Stimulated activated CD4-positive, alpha-beta T cell treated with anti-CD3 and anti-CD28 coated beads, Interleukin-4, amount 100 ng/mL, for 48 hours (primary cell): Measurements from ENCODE around the gene PPM1E.
"Not testable (repeated sequence)": the region's sequence is repeated elsewhere in the genome, so short reads cannot be mapped to it uniquely, and the experiment has no call there.

ENCODE experiments used
- DNase-seq, 2 donors: peaks; one replicate each; pipeline ENCODE4 v3.0.0-alpha.2; 2020; ENCODE audit warnings: low read depth in 2 of 2

Gene PPM1E

GRCh38 chr17:58779446-58779845 lies 23.8 kb downstream of the PPM1E start:
- DNase-seq, result no peak

- DNase-seq, result no peak
These were observed 27.7 kb downstream of the PPM1E start for GRCh38 chr17:58783380-58783779.

DNA sequence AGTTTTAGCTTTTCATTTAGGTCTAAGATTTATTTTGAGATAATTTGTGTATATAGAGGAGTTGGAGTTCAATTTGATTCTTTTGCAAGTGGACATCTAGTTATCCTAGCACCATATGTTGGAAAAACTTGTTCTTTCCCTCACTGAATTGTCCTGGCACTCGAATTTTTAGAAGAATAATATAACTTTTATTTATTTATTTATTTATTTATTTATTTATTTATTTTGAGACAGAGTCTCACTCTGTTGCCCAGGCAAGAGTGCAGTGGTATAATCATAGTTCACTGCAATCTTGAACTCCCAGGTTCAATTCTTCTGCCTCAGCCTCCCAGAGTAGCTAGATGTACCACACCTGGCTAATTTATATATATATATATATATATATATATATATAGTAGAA lies 29.4 kb downstream of the PPM1E start:
- DNase-seq, result no peak

DNA sequence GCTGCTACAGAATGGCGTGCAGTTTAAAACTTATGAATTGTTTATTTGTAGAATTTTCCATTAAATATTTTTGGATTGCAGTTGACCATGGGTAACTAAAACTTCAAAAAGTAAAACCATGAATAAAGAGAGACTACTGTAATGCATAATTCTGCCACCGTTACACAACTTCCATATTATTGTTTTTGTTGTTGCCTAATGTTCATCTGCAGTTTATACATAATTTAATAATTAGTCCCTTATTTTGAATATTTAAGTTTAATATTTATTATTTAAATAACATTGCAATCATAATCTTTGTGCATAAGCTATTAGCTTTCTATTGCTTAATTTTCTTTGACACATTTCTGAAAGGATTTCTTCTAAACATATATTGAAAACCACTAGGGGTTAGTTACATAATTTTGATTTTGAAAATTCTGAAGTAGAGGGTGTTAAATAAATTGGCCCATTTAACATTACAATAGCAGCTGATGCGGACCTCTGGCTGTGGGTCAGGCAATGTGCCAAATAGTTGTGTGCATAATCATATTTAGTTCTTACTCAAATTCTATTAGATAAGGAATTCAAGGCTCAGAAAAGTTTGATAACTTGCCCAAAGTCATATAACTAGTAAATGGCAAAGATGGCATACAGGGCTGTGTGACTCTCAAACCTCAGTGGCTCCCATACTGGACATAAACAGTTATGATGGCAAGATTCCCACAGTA lies 31.1 kb downstream of the PPM1E start:
- DNase-seq, result no peak

GRCh38 chr17:58788199-58788598 lies 32.5 kb downstream of the PPM1E start:
- DNase-seq, result no peak

DNA sequence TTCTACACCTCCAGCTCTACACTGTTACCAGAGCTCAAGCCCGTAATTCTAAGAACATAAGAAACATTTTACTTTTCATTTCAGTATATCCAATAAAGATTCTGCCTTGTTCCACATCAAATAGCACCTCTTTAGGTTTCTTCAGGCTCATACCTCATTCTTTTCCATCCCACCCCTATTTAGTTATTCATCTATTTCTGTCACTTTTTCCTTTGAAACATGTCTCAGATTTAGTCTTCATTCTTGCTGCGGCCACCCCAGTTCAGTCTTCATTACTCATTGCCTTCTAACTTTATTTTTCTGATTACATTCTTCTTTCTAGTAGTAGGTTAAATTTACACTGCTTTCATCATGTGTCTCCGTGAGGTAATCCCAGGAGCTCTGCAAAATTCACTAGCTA lies 33.5 kb downstream of the PPM1E start:
- no peak for DNase-seq

DNA sequence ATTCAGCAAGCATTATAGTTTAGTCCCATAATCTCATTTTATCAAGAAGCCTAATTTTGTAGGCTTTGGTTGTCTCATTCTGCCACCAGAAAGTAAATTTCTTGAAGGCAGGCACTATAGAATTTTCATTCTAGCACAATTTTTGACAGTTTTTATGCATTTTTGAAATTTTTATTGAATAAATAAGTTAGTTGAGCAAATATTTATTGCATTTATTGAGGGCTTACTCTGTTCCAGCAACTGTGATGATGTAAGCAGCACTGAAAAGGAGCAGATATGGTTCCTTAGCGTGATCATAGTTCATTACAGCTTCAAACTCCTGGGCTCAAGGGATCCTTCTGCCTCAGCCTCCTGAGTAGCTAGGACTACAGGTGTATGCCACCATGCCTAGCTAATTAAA lies 34.2 kb downstream of the PPM1E start:
- no peak for DNase-seq

DNA sequence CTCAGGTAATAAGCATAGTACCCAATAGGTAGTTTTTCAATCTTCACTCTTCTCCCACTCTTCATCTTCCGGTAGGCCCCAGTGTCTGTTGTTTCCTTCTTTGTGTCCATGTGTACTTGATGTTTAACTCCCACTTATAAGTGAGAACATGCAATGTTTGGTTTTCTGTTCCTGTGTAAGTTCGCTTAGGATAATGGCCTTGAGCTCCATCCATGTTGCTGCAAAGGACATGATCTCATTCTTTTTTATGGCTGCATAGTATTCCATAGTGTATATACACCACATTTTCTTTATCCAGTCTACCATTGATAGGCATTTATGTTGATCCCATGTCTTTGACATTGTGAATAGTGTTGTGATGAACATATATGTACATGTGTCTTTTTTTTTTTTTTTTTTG lies 38.9 kb downstream of the PPM1E start:
- DNase-seq, result not testable (repeated sequence)

GRCh38 chr17:58802188-58802587 lies 46.5 kb downstream of the PPM1E start:
- DNase-seq, result no peak

DNA sequence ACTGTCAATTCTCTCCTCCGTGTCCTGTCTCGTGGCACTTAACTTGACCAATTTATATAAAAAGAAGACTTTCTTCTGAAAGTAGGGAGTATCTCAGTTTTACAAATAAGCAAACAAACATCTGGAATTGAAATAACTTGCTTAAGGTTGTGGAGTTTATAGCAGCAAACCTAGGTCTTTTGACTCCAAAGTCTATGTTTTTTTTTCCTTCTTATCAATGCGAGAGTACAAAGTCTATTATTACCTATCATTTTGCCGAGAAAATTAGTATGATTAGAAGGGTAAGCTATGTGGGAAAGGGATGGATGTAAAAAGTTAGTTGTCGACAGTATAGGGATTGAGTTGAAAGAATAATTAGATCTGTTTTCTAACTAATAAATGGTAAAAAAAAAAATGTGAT lies 50.4 kb downstream of the PPM1E start:
- DNase-seq, result no peak

GRCh38 chr17:58808609-58809563 lies 53.2 kb downstream of the PPM1E start:
- no peak for DNase-seq

GRCh38 chr17:58809564-58809936 lies 53.9 kb downstream of the PPM1E start:
- DNase-seq, result no peak

- DNase-seq, result no peak
These were observed 55.6 kb downstream of the PPM1E start for GRCh38 chr17:58811290-58811689.

DNA sequence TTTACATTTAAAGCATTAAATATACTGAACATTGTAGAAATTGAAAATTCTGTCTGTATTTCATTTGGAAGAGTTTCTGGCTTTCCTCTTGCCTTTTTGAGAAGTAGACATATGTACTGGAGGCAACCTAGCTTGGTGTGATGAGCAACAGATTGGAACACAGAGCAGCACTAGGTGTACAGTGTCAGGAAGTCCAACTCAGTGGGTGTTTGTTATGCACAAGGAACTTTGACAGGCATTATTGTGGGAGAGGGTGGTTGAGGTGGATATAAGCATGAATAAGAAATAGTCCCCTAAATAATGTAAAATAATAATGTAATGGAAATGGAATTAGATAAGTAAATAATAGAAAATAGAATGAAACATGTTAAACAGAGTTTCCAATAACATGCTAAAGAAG lies 58.1 kb downstream of the PPM1E start:
- DNase-seq, result no peak

DNA sequence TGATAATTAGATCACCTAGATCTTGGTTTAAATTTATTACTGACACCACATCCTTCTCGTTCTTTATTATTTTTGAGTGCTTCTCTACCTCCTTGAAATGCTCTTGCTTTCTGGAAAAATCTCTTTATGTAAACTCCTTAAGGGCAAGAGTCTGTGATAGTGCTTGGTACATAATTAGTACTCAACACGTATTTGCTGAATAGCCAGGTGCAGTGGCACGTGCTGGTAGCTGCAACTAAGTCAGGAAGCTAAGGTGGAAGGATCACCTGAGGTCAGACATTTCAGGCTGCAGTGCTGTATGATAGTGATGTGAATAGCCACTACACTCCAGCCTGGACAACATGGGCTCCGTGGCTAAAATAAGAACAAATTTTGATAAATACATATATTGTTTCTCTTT lies 63.0 kb downstream of the PPM1E start:
- no peak for DNase-seq

GRCh38 chr17:58822148-58823050 lies 66.7 kb downstream of the PPM1E start:
- no peak for DNase-seq

DNA sequence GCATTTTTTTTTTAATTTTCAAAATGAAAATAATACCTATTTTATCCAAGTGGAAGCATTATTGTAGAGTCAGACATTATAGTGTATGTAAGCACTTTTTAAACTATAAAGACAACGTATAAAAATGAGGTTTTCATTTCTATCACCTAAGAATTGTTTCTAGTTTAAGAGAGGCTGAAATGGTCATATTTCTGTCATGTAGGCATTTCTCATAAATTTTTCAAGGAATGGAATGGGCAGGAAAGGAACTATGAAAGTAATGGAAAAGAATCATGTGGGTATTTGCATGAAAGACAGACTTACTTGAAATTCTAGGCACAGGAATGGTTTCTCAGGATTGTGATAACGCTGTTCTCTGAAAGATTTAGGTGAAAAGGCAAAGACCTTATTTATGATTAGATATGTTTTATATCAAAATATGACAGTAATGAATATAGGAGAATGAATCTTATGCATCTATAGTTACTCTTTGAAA lies 67.4 kb downstream of the PPM1E start:
- DNase-seq, result no peak

DNA sequence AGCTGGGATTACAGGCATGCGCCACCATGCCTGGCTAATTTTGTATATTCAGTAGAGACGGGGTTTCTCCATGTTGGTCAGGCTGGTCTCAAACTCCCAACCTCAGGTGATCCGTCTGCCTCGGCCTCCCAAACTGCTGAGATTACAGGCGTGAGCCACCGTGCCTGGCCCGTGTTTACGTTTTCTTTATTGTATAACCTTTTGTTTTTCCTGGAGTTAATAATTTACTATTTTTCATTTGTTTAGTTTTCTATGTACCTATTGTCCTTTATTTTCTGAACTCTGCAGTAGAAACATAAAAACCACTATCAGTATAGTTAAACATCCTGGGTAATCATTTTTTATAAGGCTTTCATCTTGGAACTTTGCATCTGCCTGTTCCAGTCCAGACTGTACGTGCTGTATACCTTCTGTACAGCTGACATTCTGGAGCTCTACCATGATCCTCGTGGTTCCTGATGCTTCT lies 73.6 kb downstream of the PPM1E start:
- no peak for DNase-seq

GRCh38 chr17:58831780-58832179 lies 76.1 kb downstream of the PPM1E start:
- DNase-seq, result no peak

GRCh38 chr17:58832514-58832913 lies 76.9 kb downstream of the PPM1E start:
- no peak for DNase-seq

GRCh38 chr17:58837699-58838098 lies 82.0 kb downstream of the PPM1E start:
- no peak for DNase-seq
